ENCODE data around the gene ATP2B3.

ATP2B3 gene

GRCh38 chrX:153569475-153569874 lies 52.0 kb downstream of the ATP2B3 start:
- Histone ChIP-seq H3K4me1 (ENCODE audit: control insufficient read depth, insufficient read depth, low read length) (no peaks in the 10 kb centered on the region), H3K27me3 (ENCODE audit: control insufficient read depth in 1 of 2, insufficient read depth in 2 of 2, low read length in 2 of 2) (peaks cover 0 to 19% of the 10 kb centered on the region in 2 donors), H3K36me3 (ENCODE audit: control insufficient read depth in 2 of 2, insufficient read depth in 2 of 2, low read length in 2 of 2) (no peaks in the 10 kb centered on the region), H3K4me3 (ENCODE audit: low read length in 2 of 2) (no peak overlapping the region), H3K9me3 (ENCODE audit: control insufficient read depth in 2 of 2, low read length in 2 of 2) (no peaks in the 10 kb centered on the region), H3K27ac (ENCODE audit: low read length) (no peak overlapping the region), H3K9ac (ENCODE audit: low read length in 2 of 2) (no peak overlapping the region)

GRCh38 chrX:153571534-153571908 lies 54.1 kb downstream of the ATP2B3 start:
- no peaks in the 10 kb centered on the region for H3K9me3 ChIP-seq (ENCODE audit: control insufficient read depth in 2 of 2, low read length in 2 of 2)

GRCh38 chrX:153572601-153573000 lies 55.2 kb downstream of the ATP2B3 start:
- Histone ChIP-seq H3K9me3 (ENCODE audit: control insufficient read depth in 2 of 2, low read length in 2 of 2) (no peaks in the 10 kb centered on the region), H3K27me3 (ENCODE audit: control insufficient read depth in 1 of 2, insufficient read depth in 2 of 2, low read length in 2 of 2) (peaks cover 0 to 21% of the 10 kb centered on the region in 2 donors), H3K4me3 (ENCODE audit: low read length in 2 of 2) (no peak overlapping the region), H3K27ac (ENCODE audit: low read length) (no peak overlapping the region), H3K36me3 (ENCODE audit: control insufficient read depth in 2 of 2, insufficient read depth in 2 of 2, low read length in 2 of 2) (no peaks in the 10 kb centered on the region), H3K4me1 (ENCODE audit: control insufficient read depth, insufficient read depth, low read length) (no peaks in the 10 kb centered on the region), H3K9ac (ENCODE audit: low read length in 2 of 2) (no peak overlapping the region)

More at GRCh38 chrX:153571534-153571908, 54.1 kb downstream of the ATP2B3 start:
- Histone ChIP-seq H3K36me3 (ENCODE audit: control insufficient read depth in 2 of 2, insufficient read depth in 2 of 2, low read length in 2 of 2) (no peaks in the 10 kb centered on the region), H3K27me3 (ENCODE audit: control insufficient read depth in 1 of 2, insufficient read depth in 2 of 2, low read length in 2 of 2) (peaks cover 0 to 21% of the 10 kb centered on the region in 2 donors), H3K4me1 (ENCODE audit: control insufficient read depth, insufficient read depth, low read length) (no peaks in the 10 kb centered on the region), H3K9ac (ENCODE audit: low read length in 2 of 2) (no peak overlapping the region), H3K27ac (ENCODE audit: low read length) (no peak overlapping the region), H3K4me3 (ENCODE audit: low read length in 2 of 2) (no peak overlapping the region)

GRCh38 chrX:153573984-153574383 lies 56.5 kb downstream of the ATP2B3 start:
- Histone ChIP-seq H3K36me3 (ENCODE audit: control insufficient read depth in 2 of 2, insufficient read depth in 2 of 2, low read length in 2 of 2) (no peaks in the 10 kb centered on the region), H3K9ac (ENCODE audit: low read length in 2 of 2) (no peak overlapping the region), H3K4me3 (ENCODE audit: low read length in 2 of 2) (no peak overlapping the region), H3K27ac (ENCODE audit: low read length) (no peak overlapping the region), H3K9me3 (ENCODE audit: control insufficient read depth in 2 of 2, low read length in 2 of 2) (no peaks in the 10 kb centered on the region), H3K4me1 (ENCODE audit: control insufficient read depth, insufficient read depth, low read length) (no peaks in the 10 kb centered on the region), H3K27me3 (ENCODE audit: control insufficient read depth in 1 of 2, insufficient read depth in 2 of 2, low read length in 2 of 2) (peaks cover 0 to 25% of the 10 kb centered on the region in 2 donors)

- H3K9ac ChIP-seq (ENCODE audit: low read length in 2 of 2) = no peak overlapping the region
- H3K4me1 ChIP-seq (ENCODE audit: control insufficient read depth, insufficient read depth, low read length) = no peaks in the 10 kb centered on the region
- H3K27me3 ChIP-seq (ENCODE audit: control insufficient read depth in 1 of 2, insufficient read depth in 2 of 2, low read length in 2 of 2) = peaks cover 0 to 25% of the 10 kb centered on the region in 2 donors
- no peaks in the 10 kb centered on the region for H3K9me3 ChIP-seq (ENCODE audit: control insufficient read depth in 2 of 2, low read length in 2 of 2)
- no peak overlapping the region for H3K27ac ChIP-seq (ENCODE audit: low read length)
- no peaks in the 10 kb centered on the region for H3K36me3 ChIP-seq (ENCODE audit: control insufficient read depth in 2 of 2, insufficient read depth in 2 of 2, low read length in 2 of 2)
- H3K4me3 ChIP-seq (ENCODE audit: low read length in 2 of 2) = no peak overlapping the region
Observed at GRCh38 chrX:153576239-153576870, 58.9 kb downstream of the ATP2B3 start.

GRCh38 chrX:153576961-153577360 lies 59.5 kb downstream of the ATP2B3 start:
- H3K36me3 ChIP-seq (ENCODE audit: control insufficient read depth in 2 of 2, insufficient read depth in 2 of 2, low read length in 2 of 2) = no peaks in the 10 kb centered on the region
- no peak overlapping the region for H3K9ac ChIP-seq (ENCODE audit: low read length in 2 of 2)
- peaks cover 0 to 29% of the 10 kb centered on the region in 2 donors for H3K27me3 ChIP-seq (ENCODE audit: control insufficient read depth in 1 of 2, insufficient read depth in 2 of 2, low read length in 2 of 2)
- H3K27ac ChIP-seq (ENCODE audit: low read length) = no peak overlapping the region
- H3K4me1 ChIP-seq (ENCODE audit: control insufficient read depth, insufficient read depth, low read length) = no peaks in the 10 kb centered on the region
- no peak overlapping the region for H3K4me3 ChIP-seq (ENCODE audit: low read length in 2 of 2)
- no peaks in the 10 kb centered on the region for H3K9me3 ChIP-seq (ENCODE audit: control insufficient read depth in 2 of 2, low read length in 2 of 2)

- peaks cover 0 to 24% of the 10 kb centered on the region in 2 donors for H3K27me3 ChIP-seq (ENCODE audit: control insufficient read depth in 1 of 2, insufficient read depth in 2 of 2, low read length in 2 of 2)
- H3K27ac ChIP-seq (ENCODE audit: low read length) = no peak overlapping the region
- H3K9ac ChIP-seq (ENCODE audit: low read length in 2 of 2) = no peak overlapping the region
- H3K36me3 ChIP-seq (ENCODE audit: control insufficient read depth in 2 of 2, insufficient read depth in 2 of 2, low read length in 2 of 2) = no peaks in the 10 kb centered on the region
- H3K4me3 ChIP-seq (ENCODE audit: low read length in 2 of 2) = no peak overlapping the region
- H3K9me3 ChIP-seq (ENCODE audit: control insufficient read depth in 2 of 2, low read length in 2 of 2) = no peaks in the 10 kb centered on the region
- H3K4me1 ChIP-seq (ENCODE audit: control insufficient read depth, insufficient read depth, low read length) = no peaks in the 10 kb centered on the region
Observed at GRCh38 chrX:153578200-153578835, 60.9 kb downstream of the ATP2B3 start.

- Histone ChIP-seq H3K36me3 (ENCODE audit: control insufficient read depth in 2 of 2, insufficient read depth in 2 of 2, low read length in 2 of 2) (no peaks in the 10 kb centered on the region), H3K27ac (ENCODE audit: low read length) (no peak overlapping the region), H3K9me3 (ENCODE audit: control insufficient read depth in 2 of 2, low read length in 2 of 2) (no peaks in the 10 kb centered on the region), H3K27me3 (ENCODE audit: control insufficient read depth in 1 of 2, insufficient read depth in 2 of 2, low read length in 2 of 2) (peaks cover 0 to 20% of the 10 kb centered on the region in 2 donors), H3K4me1 (ENCODE audit: control insufficient read depth, insufficient read depth, low read length) (no peaks in the 10 kb centered on the region), H3K4me3 (ENCODE audit: low read length in 2 of 2) (no peak overlapping the region), H3K9ac (ENCODE audit: low read length in 2 of 2) (no peak overlapping the region)
Observed at GRCh38 chrX:153578889-153579288, 61.4 kb downstream of the ATP2B3 start.

GRCh38 chrX:153580700-153581386 lies 63.4 kb downstream of the ATP2B3 start:
- no peak overlapping the region for H3K4me3 ChIP-seq (ENCODE audit: low read length in 2 of 2)

GRCh38 chrX:153582896-153583295 lies 65.5 kb downstream of the ATP2B3 start:
- Histone ChIP-seq H3K27ac (ENCODE audit: low read length) (no peak overlapping the region), H3K9me3 (ENCODE audit: control insufficient read depth in 2 of 2, low read length in 2 of 2) (no peaks in the 10 kb centered on the region), H3K4me3 (ENCODE audit: low read length in 2 of 2) (no peak overlapping the region), H3K9ac (ENCODE audit: low read length in 2 of 2) (no peak overlapping the region), H3K4me1 (ENCODE audit: control insufficient read depth, insufficient read depth, low read length) (no peaks in the 10 kb centered on the region), H3K36me3 (ENCODE audit: control insufficient read depth in 2 of 2, insufficient read depth in 2 of 2, low read length in 2 of 2) (peaks cover 0 to under 1% of the 10 kb centered on the region in 2 donors), H3K27me3 (ENCODE audit: control insufficient read depth in 1 of 2, insufficient read depth in 2 of 2, low read length in 2 of 2) (peaks cover 0 to 13% of the 10 kb centered on the region in 2 donors)

More at GRCh38 chrX:153580700-153581386, 63.4 kb downstream of the ATP2B3 start:
- no peaks in the 10 kb centered on the region for H3K9me3 ChIP-seq (ENCODE audit: control insufficient read depth in 2 of 2, low read length in 2 of 2)
- no peaks in the 10 kb centered on the region for H3K36me3 ChIP-seq (ENCODE audit: control insufficient read depth in 2 of 2, insufficient read depth in 2 of 2, low read length in 2 of 2)
- no peak overlapping the region for H3K27ac ChIP-seq (ENCODE audit: low read length)
- H3K9ac ChIP-seq (ENCODE audit: low read length in 2 of 2) = no peak overlapping the region
- no peaks in the 10 kb centered on the region for H3K4me1 ChIP-seq (ENCODE audit: control insufficient read depth, insufficient read depth, low read length)
- H3K27me3 ChIP-seq (ENCODE audit: control insufficient read depth in 1 of 2, insufficient read depth in 2 of 2, low read length in 2 of 2) = peaks cover 0 to 17% of the 10 kb centered on the region in 2 donors
